ENCODE data around the gene THOP1. TPM values are rescaled to one million over a fixed set of nuclear protein-coding genes. Genes with fewer than 3 reads are reported as not detected.

The THOP1 gene
- total RNA-seq (2013; cell fraction: nucleolus; rRNA removed) = 230 and 309 TPM in 2 replicates
- total RNA-seq (2014; rRNA removed) (260 and 270 TPM in 2 replicates), total RNA-seq (2014; rRNA removed; fragmentation: Illumina TruSeq; extraction: Trizol) (75.9 and 77.5 TPM in 2 replicates), total RNA-seq (2021) (217 and 220 TPM in 2 replicates), polyA plus RNA-seq (2011; rRNA removed) (72.8 and 137 TPM in 2 replicates), polyA plus RNA-seq (2014; fragmentation: Illumina TruSeq; extraction: Trizol) (36.0 and 76.8 TPM in 2 replicates), polyA plus RNA-seq (2014; fragmentation: Nextera tagmentation; extraction: Ambion mirVana) (1 to 10 TPM; 1.9 to 3.8 TPM), polyA plus RNA-seq (2014; rRNA removed) (200 and 240 TPM in 2 replicates), polyA plus RNA-seq (2016; fragmentation: Nextera tagmentation; extraction: Ambion mirVana) (100 to 1,000 TPM; 220 to 241 TPM), polyA minus RNA-seq (2011; rRNA and poly(A)+ RNA removed) (97.9 and 180 TPM in 2 replicates), Bru-seq, nascent RNA (percentile 69 among the genes with signal in this experiment), BruChase-seq, experiment 1, labeled RNA remaining after a 6-hour chase (percentile 79 among the genes with signal in this experiment), BruChase-seq, experiment 2, labeled RNA remaining after a 2-hour chase (percentile 70 among the genes with signal in this experiment)
- polyA plus RNA-seq (2011; ENCODE audit: low read depth) = 25.4 TPM
- 144 and 196 TPM in 2 replicates for polyA plus RNA-seq (2011; cell fraction: cytosol; rRNA removed)
- polyA plus RNA-seq (2011; cell fraction: nucleus; rRNA removed) = 439 and 527 TPM in 2 replicates
- polyA plus RNA-seq (2012) = 116 and 134 TPM in 2 replicates
- 59.6 and 71.5 TPM in 2 replicates for polyA minus RNA-seq (2011; cell fraction: cytosol; rRNA and poly(A)+ RNA removed)
- 43.6 and 46.6 TPM in 2 replicates for polyA minus RNA-seq (2011; cell fraction: nucleus; rRNA and poly(A)+ RNA removed)
- long read RNA-seq, experiment 1, full-length matches to known transcripts = 52 of 65 reads
- long read RNA-seq, experiment 1, partial matches to known transcripts = 7 of 65 reads
- long read RNA-seq, experiment 1, other reads (novel, unspliced or antisense) = 6 of 65 reads
- long read RNA-seq, experiment 2, full-length matches to known transcripts = 1 of 2 reads
- long read RNA-seq, experiment 2, partial matches to known transcripts = 1 of 2 reads
- long read RNA-seq, experiment 2, other reads (novel, unspliced or antisense) = 0 of 2 reads

DNA sequence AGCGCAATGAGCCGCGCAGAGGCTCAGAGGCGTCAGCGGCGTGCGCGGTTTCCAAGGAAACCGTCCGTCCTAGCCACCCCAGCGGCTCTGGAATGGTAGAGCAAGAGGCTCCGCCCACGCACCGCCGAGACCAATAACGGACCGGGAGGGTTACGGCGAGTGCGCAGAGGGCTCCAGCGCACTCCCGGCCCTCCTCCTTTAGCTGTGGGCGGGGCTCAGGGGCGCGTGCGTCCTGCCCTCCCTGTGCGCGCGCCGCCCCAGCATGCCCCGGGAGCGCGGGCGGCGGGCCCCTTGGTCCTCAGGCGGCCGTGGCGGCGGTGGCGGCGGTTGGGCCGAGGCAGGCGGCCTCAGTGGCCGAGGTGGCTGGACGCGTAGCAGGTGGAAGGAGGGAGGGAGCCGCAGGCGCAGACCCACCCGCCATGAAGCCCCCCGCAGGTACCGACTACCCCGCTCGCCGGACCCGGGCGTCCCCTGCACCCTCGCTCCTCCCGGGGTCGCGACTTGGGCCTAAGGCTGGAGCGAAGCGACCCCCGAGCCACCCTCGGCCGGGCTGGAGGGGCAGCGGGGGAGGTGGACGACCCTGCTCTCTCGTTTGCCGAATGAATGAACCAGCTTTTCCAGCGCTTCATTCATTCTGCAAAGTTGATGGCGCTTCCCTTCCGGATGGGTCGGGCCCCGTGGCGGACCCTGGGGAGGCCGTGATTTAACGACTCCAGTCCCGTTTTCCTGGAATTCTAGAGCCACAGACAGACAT lies at the start of gene THOP1:
Gene THOP1 (plus strand): TSS at position 260 of the 754 bp plus-strand sequence. CDS start 160 bp downstream, at position 420.
- BruUV-seq (replicated peaks) = TSS peak; percentile 84
- ChIA-PET POLR2A (interaction anchor here (0.9 to 1.3 kb wide), 3 partner anchors 137 to 309 kb away, joined by 3 to 5 read pairs (median 3); partner anchors contain the start of gene GADD45B), SMC1A (ENCODE audit: uncharacterized antibody, unreplicated experiment) (no interaction called here), CTCF (interaction anchor here (0.7 to 1.0 kb wide), 2 partner anchors 56 to 1755 kb away, joined by 3 read pairs; no protein-coding TSS in a partner anchor), RAD21 (ENCODE audit: unreplicated experiment) (interaction anchor here (0.5 to 1.0 kb wide), 2 partner anchors 137 to 219 kb away, joined by 3 to 6 read pairs; no protein-coding TSS in a partner anchor)
- FAIRE-seq (peak; percentile 88), DNase-seq (ENCODE audit: low read depth, low spot score) (peak; percentile 90), ATAC-seq (peak; percentile 78)
- Histone ChIP-seq H3K4me2 (ENCODE audit: control insufficient read depth, insufficient read depth) (peak within 1 kb of the TSS; percentile 96), H3K9ac (ENCODE audit: control insufficient read depth, insufficient read depth, low read length) (peak within 1 kb of the TSS; percentile 85), H3K4me1 (ENCODE audit: control insufficient read depth, insufficient read depth, low read length) (peaks cover 38% of the 10 kb centered on the region), H3K27me3 (replicated peaks in 1 of 2; ENCODE audit: control insufficient read depth in 2 of 2, insufficient read depth in 2 of 2, low read length in 1 of 2) (no peaks in the 10 kb centered on the region), H3K4me3 (peak within 1 kb of the TSS; percentile 87), H3K79me2 (ENCODE audit: control insufficient read depth, insufficient read depth, low read length) (peaks cover 74% of the 10 kb centered on the region), H3K27ac (ENCODE audit: control insufficient read depth, insufficient read depth) (peak within 1 kb of the TSS; percentile 77), H3K9me3 (replicated peaks; ENCODE audit: control insufficient read depth, insufficient read depth, low read length) (no peaks in the 10 kb centered on the region), H2AFZ (ENCODE audit: control insufficient read depth, low read depth, low read length) (peak within 1 kb of the TSS; percentile 86), H3K36me3 (ENCODE audit: control insufficient read depth in 2 of 2, insufficient read depth in 2 of 2, low read length in 1 of 2) (peaks cover 0 to 2% of the 10 kb centered on the region in 2 experiments; a peak in 2 of 4 replicates), H4K20me1 (ENCODE audit: control insufficient read depth, insufficient read depth) (no peaks in the 10 kb centered on the region)
- in situ Hi-C loops (cut with MboI) = no loop called here
- intact Hi-C loops (cut with micrococcal nuclease; ENCODE audit: unreplicated experiment) = loop anchor here (10.0 kb wide), 1 partner anchor 511 kb away; no protein-coding TSS in a partner anchor
- WGBS (ENCODE audit: insufficient coverage, insufficient replicate concordance, low lambda C conversion rate, missing lambda C conversion rate) = 1% methylated on average over 75 of the region's 78 CpGs
- TF ChIP-seq YY1 (IDR thresholded peaks at IDR 0.05; ENCODE audit: low read depth, low read length) = peak; percentile 71; the same call in 1 of the 2 replicates
- TF ChIP-seq POLR2A (IDR thresholded peaks at IDR 0.05; ENCODE audit: low read depth, low read length) = peak; percentile 95
- TF ChIP-seq BHLHE40 (IDR thresholded peaks at IDR 0.05; ENCODE audit: borderline replicate concordance in 1 of 2, low read depth in 2 of 2, low read length in 1 of 2) = peak in 1 of 2 experiments; percentile 79; a peak in 2 of 4 replicates
- no peak for TF ChIP-seq EZH2 (IDR thresholded peaks at IDR 0.05; ENCODE audit: borderline replicate concordance, control insufficient read depth, low read depth, low read length)
- TF ChIP-seq ZNF622 (IDR thresholded peaks at IDR 0.05) = no peak
- peak; percentile 64 for TF ChIP-seq POLR2AphosphoS5 (IDR thresholded peaks at IDR 0.05; ENCODE audit: low read length)
- TF ChIP-seq, protein P1, sequence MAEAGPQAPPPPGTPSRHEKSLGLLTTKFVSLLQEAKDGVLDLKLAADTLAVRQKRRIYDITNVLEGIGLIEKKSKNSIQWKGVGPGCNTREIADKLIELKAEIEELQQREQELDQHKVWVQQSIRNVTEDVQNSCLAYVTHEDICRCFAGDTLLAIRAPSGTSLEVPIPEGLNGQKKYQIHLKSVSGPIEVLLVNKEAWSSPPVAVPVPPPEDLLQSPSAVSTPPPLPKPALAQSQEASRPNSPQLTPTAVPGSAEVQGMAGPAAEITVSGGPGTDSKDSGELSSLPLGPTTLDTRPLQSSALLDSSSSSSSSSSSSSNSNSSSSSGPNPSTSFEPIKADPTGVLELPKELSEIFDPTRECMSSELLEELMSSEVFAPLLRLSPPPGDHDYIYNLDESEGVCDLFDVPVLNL (IDR thresholded peaks at IDR 0.05; ENCODE audit: low read depth, low read length) = peak; percentile 54; the same call in 1 of the 2 replicates
- peak; percentile 54; the same call in 1 of the 2 replicates for TF ChIP-seq ZNF687 (IDR thresholded peaks at IDR 0.05)
- peak; percentile 96 for TF ChIP-seq NRF1 (conservative IDR thresholded peaks at IDR 0.05; ENCODE audit: low read depth, low read length)
- no peak for TF ChIP-seq EP300 (IDR thresholded peaks at IDR 0.05; ENCODE audit: borderline replicate concordance in 1 of 2, control insufficient read depth in 1 of 2, low read depth in 2 of 2, low read length in 2 of 2)
- peak; percentile 91 for TF ChIP-seq MXI1 (IDR thresholded peaks at IDR 0.05; ENCODE audit: low read depth, low read length)

Measured in GM12878 (cell line).